NCI-H748 treated with DMSO at 0.1 percent for 48 hours (cell line): Measurements from ENCODE around the gene NFASC.

Experiments
- DNase-seq: peaks from one replicate; lab custom pipeline; 2025; lab: John Stamatoyannopoulos, UW

NFASC gene

DNA sequence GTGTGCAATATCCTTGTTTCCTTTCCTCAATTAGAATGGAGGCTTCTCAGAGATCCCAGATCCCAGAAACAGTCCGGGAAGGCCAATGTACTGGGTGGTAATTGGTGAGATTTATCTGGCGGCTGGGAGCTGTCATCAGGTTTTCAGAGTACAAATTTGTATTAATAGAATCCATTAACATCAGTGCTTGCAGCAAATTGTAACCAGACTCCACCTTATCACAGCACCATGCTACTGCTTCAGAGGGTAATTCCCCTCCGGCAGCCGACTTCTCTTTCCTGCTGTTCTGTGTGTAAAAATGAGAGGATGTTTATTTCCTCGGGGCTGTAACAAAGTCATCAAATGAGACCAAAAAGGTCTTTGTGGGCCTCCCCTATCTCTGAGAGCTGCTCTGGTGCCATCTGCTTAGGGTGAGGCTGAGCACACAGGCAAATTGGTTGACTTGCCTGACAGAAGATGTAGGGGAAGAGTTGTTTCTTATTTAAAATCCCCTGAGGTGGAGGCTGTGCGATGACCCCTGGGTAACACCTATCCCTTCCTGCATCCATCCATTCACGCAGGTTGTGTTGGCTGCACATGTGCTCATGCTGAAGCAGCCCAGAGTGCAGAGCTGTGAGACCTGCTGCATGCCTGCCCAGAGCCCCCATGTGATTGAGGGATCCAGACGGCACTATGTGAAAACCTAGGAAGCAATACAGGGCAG lies 19.2 kb downstream of the NFASC start:
- no peak for DNase-seq

DNA sequence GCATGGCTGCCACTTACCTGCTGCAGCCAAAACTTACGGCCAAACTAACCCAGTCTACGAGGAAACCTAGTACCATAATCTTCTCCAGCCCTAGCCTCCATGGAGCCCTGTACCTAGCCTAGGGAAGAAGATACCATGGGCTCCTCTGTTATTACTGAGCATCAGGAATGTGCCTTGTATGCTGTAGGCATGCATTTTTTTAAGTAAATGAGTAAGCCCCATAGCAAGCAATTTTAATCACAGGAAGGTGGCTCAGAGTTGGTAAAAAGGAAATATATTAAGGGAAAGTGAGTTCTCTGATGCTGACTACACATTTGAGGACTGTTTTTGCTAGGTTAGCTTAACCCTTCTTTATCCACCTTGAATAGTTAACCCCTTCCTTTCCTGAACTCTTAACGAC lies 21.2 kb downstream of the NFASC start:
- no peak for DNase-seq

- DNase-seq = no peak
Measured at GRCh38 chr1:204894031-204894430, 23.4 kb downstream of the NFASC start.

DNA sequence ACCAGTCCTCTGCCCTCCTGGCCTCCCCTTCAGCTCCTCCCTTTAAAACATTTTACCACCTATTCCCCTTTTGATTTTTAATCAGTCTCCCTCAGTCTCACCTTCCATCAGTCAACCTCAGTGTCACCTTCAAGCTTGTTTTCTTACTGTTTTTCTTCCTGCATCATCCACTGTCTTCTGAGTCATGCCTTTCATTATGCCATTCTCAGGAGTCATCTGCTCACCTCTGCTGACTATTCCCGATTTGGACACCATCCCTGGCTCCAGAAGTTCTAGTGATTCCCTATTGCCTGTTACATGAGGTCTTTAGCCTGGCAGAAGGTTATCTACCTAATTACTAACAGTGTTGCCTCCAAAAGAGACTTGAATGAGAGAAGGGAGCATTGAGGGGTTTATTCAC lies 23.9 kb downstream of the NFASC start:
- DNase-seq = no peak

DNA sequence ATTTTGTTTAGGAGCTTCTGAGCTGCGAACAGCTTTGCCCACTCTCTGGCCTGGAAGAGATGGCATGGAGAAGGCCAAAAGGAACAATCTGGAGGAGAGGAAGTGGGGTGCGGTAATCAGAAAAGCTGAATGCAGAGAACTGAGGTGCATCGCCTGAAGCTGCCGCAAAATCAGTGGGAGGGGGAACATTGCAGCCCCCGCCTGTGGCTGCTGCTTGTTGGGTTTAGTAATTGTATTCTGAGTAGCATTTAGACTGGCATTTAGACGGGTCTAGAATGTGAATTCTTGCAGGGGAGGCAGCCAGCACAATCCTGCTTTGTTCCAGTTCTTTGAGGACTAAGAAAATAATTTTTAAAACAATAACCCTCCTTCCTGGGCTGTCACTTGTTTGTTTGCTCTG lies 25.4 kb downstream of the NFASC start:
- no peak for DNase-seq

GRCh38 chr1:204896787-204897469 lies 26.3 kb downstream of the NFASC start:
- DNase-seq = no peak

DNA sequence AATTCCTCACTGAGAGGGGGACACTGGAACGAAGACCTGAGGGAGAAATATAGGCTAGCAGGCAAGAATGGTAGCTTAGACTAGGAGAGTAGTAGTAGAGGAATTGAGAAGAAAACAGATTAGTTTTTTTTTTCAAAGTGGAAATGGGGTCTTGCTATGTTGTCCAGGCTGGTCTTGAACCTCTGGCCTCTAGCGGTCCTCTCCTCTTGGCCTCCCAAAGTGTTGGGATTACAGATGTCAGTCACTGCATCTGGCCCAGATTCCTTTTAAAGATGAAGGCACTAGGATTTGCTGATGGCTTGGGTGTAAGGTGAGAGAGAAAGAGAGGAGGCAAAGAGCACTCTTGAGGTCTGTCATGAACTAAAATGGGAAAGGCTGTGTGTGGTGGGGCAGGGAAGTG lies 30.1 kb downstream of the NFASC start:
- no peak for DNase-seq

DNA sequence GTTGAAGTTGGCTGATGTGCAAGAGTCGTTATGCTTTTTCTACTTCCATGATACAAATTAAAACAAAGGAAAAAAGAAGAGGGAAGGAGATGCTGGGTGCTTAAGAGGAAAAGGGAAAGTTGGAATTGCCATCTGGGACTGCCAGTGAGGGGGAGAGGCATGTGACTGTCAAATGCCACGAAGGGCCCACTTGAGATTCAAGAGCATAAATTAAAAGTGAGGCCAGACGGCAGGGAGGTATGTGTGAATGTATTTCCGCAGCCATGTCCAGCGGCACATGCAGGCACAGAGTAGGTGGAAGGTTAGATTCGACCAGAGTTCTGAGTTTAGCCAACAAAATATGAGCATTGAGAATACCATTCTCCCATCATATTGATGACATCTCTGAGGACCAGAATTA lies 32.0 kb downstream of the NFASC start:
- DNase-seq = no peak

- DNase-seq = no peak
Measured at GRCh38 chr1:204904228-204904810, 33.7 kb downstream of the NFASC start.

GRCh38 chr1:204909109-204909508 lies 38.4 kb downstream of the NFASC start:
- DNase-seq = no peak

- no peak for DNase-seq
Measured at GRCh38 chr1:204915861-204916495, 45.3 kb downstream of the NFASC start.

- DNase-seq = no peak
Measured at GRCh38 chr1:204917802-204918201, 47.1 kb downstream of the NFASC start.

DNA sequence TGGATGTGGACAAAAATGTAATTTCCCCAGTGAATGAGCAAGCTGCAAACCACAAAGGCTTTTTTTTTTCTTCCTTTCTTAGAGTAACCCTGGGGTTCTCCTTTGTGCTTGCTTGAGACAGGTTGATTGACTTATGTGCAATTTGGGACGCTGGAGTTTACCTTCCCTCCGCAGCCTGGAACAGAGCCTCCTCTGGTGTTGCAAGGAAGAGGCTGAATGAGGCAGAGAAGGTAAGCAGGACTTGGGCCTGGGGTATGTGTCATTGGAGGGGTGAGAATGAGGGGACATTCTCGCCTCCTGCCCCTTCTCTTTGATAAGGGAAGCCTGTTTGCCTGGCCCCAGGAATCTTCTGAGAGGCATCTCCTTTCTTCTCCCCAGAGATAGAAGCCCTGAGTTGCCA lies 49.8 kb downstream of the NFASC start:
- no peak for DNase-seq

- DNase-seq = no peak
Measured at GRCh38 chr1:204920967-204921366, 50.3 kb downstream of the NFASC start.

GRCh38 chr1:204921855-204922516 lies 51.3 kb downstream of the NFASC start:
- no peak for DNase-seq

DNA sequence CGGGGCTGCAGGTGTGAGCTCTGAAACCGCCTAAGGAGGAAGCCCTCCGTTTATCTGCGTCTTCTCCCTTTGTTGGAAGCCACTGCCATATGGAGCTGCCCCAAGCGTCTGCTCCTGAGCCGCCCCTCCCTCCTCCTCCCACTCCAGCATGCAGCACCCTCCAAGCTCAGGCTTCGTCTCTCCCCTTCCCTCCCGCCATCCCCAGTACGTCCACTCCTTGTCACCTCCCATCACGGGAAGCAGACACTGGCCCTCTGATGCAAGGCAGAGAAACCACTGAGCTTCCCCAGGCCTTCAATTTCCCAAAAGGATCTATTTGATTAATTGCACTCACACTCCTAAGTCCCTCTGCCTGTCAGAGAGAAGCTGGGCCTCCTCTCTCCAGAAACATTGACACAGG lies 52.5 kb downstream of the NFASC start:
- DNase-seq = no peak

GRCh38 chr1:204923626-204924012 lies 53.0 kb downstream of the NFASC start:
- no peak for DNase-seq

- DNase-seq = no peak
Measured at GRCh38 chr1:204924013-204924759, 53.5 kb downstream of the NFASC start.

GRCh38 chr1:204925701-204926100 lies 55.0 kb downstream of the NFASC start:
- no peak for DNase-seq

GRCh38 chr1:204927673-204928641 lies 57.3 kb downstream of the NFASC start:
- no peak for DNase-seq
